ENCODE results near the gene AUTS2. TPM values are rescaled to one million over a fixed set of nuclear protein-coding genes. Genes with fewer than 3 reads are reported as not detected.

The AUTS2 gene
- total and polyA plus RNA-seq, 2 donors (not counting 1 experiment from before 2014, with no cell fraction given), result 0.60 to 9.1 TPM

DNA sequence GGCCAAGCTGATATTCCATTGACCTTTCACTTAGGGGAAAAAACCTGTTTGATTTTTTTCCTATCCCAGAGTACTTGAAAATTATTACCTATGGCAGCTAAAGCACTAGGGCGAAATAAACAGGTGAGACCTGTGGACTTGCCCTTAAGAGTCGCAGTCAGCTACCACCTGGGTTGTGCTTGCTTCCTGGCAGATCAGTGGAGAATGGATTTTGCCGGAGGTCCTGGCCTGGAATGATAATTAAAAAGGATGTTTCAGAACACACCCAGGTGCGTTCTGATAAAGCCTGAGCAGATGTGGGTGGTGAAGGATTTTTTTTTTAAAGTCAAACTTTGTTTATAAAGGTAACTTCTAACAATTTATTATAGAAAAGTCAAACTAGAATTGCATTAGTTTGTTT, 59.1 kb downstream of the AUTS2 start:
- Histone ChIP-seq H3K4me1 (ENCODE audit: control insufficient read depth, extremely low read depth, insufficient read depth, low read length) (no peaks in the 10 kb centered on the region), H3K4me3 (replicated peaks in 1 of 4; ENCODE audit: control extremely low read depth in 1 of 4, insufficient read depth in 1 of 4, low read depth in 3 of 4, low read length in 4 of 4) (no peak overlapping the region), H3K79me2 (ENCODE audit: control insufficient read depth, insufficient read depth, low read length) (no peaks in the 10 kb centered on the region), H3K36me3 (ENCODE audit: control insufficient read depth, insufficient read depth, low read length) (no peaks in the 10 kb centered on the region), H3K9me3 (ENCODE audit: control insufficient read depth, insufficient read depth, low read depth, low read length) (no peaks in the 10 kb centered on the region), H4K20me1 (ENCODE audit: control insufficient read depth, extremely low read depth, insufficient read depth, low read length) (no peaks in the 10 kb centered on the region), H3K27me3 (ENCODE audit: control insufficient read depth, insufficient read depth, low read length) (no peaks in the 10 kb centered on the region), H3K27ac (ENCODE audit: insufficient read depth, low read length) (no peak overlapping the region), H2AFZ (ENCODE audit: low read length) (no peak overlapping the region), H3K4me2 (ENCODE audit: extremely low read depth, insufficient read depth, low read length) (no peak overlapping the region), H3K9ac (ENCODE audit: insufficient read depth, low read length) (no peak overlapping the region)
- TF ChIP-seq, protein P1, sequence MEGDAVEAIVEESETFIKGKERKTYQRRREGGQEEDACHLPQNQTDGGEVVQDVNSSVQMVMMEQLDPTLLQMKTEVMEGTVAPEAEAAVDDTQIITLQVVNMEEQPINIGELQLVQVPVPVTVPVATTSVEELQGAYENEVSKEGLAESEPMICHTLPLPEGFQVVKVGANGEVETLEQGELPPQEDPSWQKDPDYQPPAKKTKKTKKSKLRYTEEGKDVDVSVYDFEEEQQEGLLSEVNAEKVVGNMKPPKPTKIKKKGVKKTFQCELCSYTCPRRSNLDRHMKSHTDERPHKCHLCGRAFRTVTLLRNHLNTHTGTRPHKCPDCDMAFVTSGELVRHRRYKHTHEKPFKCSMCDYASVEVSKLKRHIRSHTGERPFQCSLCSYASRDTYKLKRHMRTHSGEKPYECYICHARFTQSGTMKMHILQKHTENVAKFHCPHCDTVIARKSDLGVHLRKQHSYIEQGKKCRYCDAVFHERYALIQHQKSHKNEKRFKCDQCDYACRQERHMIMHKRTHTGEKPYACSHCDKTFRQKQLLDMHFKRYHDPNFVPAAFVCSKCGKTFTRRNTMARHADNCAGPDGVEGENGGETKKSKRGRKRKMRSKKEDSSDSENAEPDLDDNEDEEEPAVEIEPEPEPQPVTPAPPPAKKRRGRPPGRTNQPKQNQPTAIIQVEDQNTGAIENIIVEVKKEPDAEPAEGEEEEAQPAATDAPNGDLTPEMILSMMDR (conservative IDR thresholded peaks at IDR 0.05 in 1 of 2, IDR thresholded peaks at IDR 0.05 in 1 of 2; ENCODE audit: low read depth in 1 of 2, low read length in 2 of 2), result no peak
- no peak for TF ChIP-seq EZH2 (IDR thresholded peaks at IDR 0.05; ENCODE audit: low read length, missing control alignments)
- no peak for DNase-seq (ENCODE audit: low read depth in 2 of 2)

DNA sequence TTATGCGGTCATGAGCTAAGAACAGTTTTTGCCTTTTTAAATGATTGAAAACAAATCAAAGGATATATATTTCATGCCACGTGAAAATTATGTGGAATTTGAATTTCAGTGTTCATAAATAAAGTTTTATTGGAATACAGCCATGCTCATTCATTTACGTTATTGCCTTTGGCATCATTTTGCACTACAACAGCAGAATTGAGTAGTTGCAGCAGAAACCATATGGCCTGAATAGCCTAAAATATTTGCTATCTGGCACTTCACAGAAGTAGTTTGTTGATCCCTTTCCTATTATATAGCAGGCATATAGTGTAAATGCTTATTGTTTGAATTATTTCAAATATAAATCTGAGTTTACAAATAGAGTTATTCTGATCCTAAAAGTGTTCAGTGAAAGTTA, 59.7 kb downstream of the AUTS2 start:
- Histone ChIP-seq H3K27ac (ENCODE audit: insufficient read depth, low read length) (no peak overlapping the region), H3K36me3 (ENCODE audit: control insufficient read depth, insufficient read depth, low read length) (no peaks in the 10 kb centered on the region), H4K20me1 (ENCODE audit: control insufficient read depth, extremely low read depth, insufficient read depth, low read length) (no peaks in the 10 kb centered on the region)

DNA sequence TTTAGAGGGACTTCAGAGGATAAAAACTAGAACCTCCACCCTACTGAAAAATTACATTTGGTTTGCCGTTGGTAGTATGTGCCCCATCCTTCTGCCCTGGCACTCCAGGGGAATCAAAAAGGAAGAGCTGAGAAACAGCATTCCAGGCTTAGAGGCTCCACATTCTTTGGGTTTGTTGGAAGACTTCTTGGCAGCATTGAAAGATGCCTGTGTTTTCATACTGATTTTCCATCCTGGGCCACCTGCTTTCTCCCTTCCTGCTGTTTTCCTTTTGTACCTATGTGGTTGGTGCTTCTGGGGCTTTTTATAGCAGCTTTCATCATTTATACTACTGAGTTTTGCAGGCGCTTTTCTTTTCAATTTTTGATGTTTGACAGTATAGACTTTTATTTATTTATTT, 61.7 kb downstream of the AUTS2 start:
- peak in 1 of 2 donors; percentile 75 for DNase-seq (ENCODE audit: low read depth in 2 of 2)
- Histone ChIP-seq H3K4me1 (ENCODE audit: control insufficient read depth, extremely low read depth, insufficient read depth, low read length) (no peaks in the 10 kb centered on the region), H3K9me3 (ENCODE audit: control insufficient read depth, insufficient read depth, low read depth, low read length) (no peaks in the 10 kb centered on the region), H3K4me2 (ENCODE audit: extremely low read depth, insufficient read depth, low read length) (no peak overlapping the region), H3K27ac (ENCODE audit: insufficient read depth, low read length) (no peak overlapping the region), H3K36me3 (ENCODE audit: control insufficient read depth, insufficient read depth, low read length) (no peaks in the 10 kb centered on the region), H3K27me3 (ENCODE audit: control insufficient read depth, insufficient read depth, low read length) (no peaks in the 10 kb centered on the region), H3K79me2 (ENCODE audit: control insufficient read depth, insufficient read depth, low read length) (no peaks in the 10 kb centered on the region), H4K20me1 (ENCODE audit: control insufficient read depth, extremely low read depth, insufficient read depth, low read length) (no peaks in the 10 kb centered on the region), H3K4me3 (replicated peaks in 1 of 4; ENCODE audit: control extremely low read depth in 1 of 4, insufficient read depth in 1 of 4, low read depth in 3 of 4, low read length in 4 of 4) (no peak overlapping the region), H2AFZ (ENCODE audit: low read length) (no peak overlapping the region), H3K9ac (ENCODE audit: insufficient read depth, low read length) (no peak overlapping the region)
- TF ChIP-seq, protein P1 (conservative IDR thresholded peaks at IDR 0.05 in 1 of 2, IDR thresholded peaks at IDR 0.05 in 1 of 2; ENCODE audit: low read depth in 1 of 2, low read length in 2 of 2), result no peak
- TF ChIP-seq EZH2 (IDR thresholded peaks at IDR 0.05; ENCODE audit: low read length, missing control alignments), result no peak

More for the DNA sequence above, 59.7 kb downstream of the AUTS2 start:
- Histone ChIP-seq H3K4me2 (ENCODE audit: extremely low read depth, insufficient read depth, low read length) (no peak overlapping the region), H3K9me3 (ENCODE audit: control insufficient read depth, insufficient read depth, low read depth, low read length) (no peaks in the 10 kb centered on the region), H3K79me2 (ENCODE audit: control insufficient read depth, insufficient read depth, low read length) (no peaks in the 10 kb centered on the region), H3K4me3 (replicated peaks in 1 of 4; ENCODE audit: control extremely low read depth in 1 of 4, insufficient read depth in 1 of 4, low read depth in 3 of 4, low read length in 4 of 4) (no peak overlapping the region), H3K4me1 (ENCODE audit: control insufficient read depth, extremely low read depth, insufficient read depth, low read length) (no peaks in the 10 kb centered on the region), H2AFZ (ENCODE audit: low read length) (no peak overlapping the region), H3K9ac (ENCODE audit: insufficient read depth, low read length) (no peak overlapping the region), H3K27me3 (ENCODE audit: control insufficient read depth, insufficient read depth, low read length) (no peaks in the 10 kb centered on the region)
- no peak for DNase-seq (ENCODE audit: low read depth in 2 of 2)
- TF ChIP-seq, protein P1 (conservative IDR thresholded peaks at IDR 0.05 in 1 of 2, IDR thresholded peaks at IDR 0.05 in 1 of 2; ENCODE audit: low read depth in 1 of 2, low read length in 2 of 2), result no peak
- no peak for TF ChIP-seq EZH2 (IDR thresholded peaks at IDR 0.05; ENCODE audit: low read length, missing control alignments)
